Urinary bladder (tissue), 4 donors: ENCODE measurements around the gene ZNF346. TPM values are rescaled to one million over a fixed set of nuclear protein-coding genes. Genes with fewer than 3 reads are reported as not detected.

Source experiments
- DNase-seq: peaks from one replicate; pipeline ENCODE4 v3.0.0-alpha.2; 2015; ENCODE audit errors: extremely low spot score
- H3K27ac ChIP-seq: one replicate; pipeline ENCODE4 v1.5.1; 2013; ENCODE audit warnings: low read depth, mild to moderate bottlenecking, moderate library complexity
- H3K36me3 ChIP-seq: one replicate; pipeline ENCODE4 v1.6.1; 2013; ENCODE audit warnings: mild to moderate bottlenecking, moderate library complexity; ENCODE audit not compliant: insufficient read depth
- H3K4me1 ChIP-seq: one replicate; pipeline ENCODE4 v1.6.1; 2013; ENCODE audit warnings: mild to moderate bottlenecking, moderate library complexity; ENCODE audit not compliant: insufficient read depth
- H3K4me3 ChIP-seq: one replicate; pipeline ENCODE4 v1.5.1; 2013; ENCODE audit warnings: low read depth, low read length
- WGBS: extraction: QIAGEN DNeasy Blood & Tissue Kit; methylation state at CpG from one replicate; pipeline ENCODE4 v1.1.7; 2013; 5-methylcytosine and 5-hydroxymethylcytosine counted together
- polyA plus RNA-seq: library from polyadenylated mRNA; stranded (reverse); fragments of 200-250 nt; gene quantifications from one replicate; pipeline ENCODE4 v1.2.3, GENCODE V29; 2013
- total RNA-seq: library from RNA; depleted of rRNA; stranded (reverse); fragments of >200 nt; gene quantifications from one replicate; pipeline ENCODE4 v1.2.3, GENCODE V29; 2014
- donor health status: healthy with polysubstance abuse.
- donor health status: healthy.

The ZNF346 gene
- total and polyA plus RNA-seq, 2 donors = 12.4 to 21.8 TPM

DNA sequence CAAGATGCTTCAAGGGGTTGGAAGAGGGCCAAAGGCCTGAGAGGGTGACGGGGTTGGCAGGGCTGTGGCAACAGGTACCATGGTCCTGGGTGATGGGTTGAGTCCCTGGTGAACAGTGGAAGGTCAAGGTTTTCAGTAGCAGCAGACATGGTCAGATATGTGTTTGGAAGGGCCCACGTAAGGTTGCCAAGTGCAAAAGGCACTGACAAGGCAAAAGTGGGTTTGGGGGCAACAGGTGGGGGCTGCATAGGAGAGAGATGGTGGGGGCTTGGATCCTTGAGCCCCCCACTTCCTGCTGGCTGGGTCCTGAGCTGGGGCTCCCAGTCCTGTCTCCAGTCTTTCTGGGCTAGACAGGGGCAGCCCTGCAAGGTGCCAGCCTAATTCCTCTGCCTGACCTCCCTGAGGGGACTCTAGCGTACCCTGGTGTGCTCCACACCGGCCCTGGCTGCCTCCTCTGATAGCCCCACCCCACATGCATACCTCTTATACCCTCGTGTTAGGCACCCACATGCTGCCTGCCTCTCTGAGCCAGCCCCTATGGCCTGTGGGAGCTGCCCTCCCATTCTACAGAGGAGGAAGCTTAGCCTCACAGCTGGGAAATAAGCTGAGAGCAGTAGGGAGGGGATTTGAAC, 90.2 kb downstream of the ZNF346 start:
- DNase-seq = no peak
- H3K27ac ChIP-seq = no peak overlapping the region
- H3K36me3 ChIP-seq = no peaks in the 10 kb centered on the region
- no peak overlapping the region for H3K4me3 ChIP-seq
- WGBS = 77% methylated on average over 5 of the region's 5 CpGs
- no peaks in the 10 kb centered on the region for H3K4me1 ChIP-seq

DNA sequence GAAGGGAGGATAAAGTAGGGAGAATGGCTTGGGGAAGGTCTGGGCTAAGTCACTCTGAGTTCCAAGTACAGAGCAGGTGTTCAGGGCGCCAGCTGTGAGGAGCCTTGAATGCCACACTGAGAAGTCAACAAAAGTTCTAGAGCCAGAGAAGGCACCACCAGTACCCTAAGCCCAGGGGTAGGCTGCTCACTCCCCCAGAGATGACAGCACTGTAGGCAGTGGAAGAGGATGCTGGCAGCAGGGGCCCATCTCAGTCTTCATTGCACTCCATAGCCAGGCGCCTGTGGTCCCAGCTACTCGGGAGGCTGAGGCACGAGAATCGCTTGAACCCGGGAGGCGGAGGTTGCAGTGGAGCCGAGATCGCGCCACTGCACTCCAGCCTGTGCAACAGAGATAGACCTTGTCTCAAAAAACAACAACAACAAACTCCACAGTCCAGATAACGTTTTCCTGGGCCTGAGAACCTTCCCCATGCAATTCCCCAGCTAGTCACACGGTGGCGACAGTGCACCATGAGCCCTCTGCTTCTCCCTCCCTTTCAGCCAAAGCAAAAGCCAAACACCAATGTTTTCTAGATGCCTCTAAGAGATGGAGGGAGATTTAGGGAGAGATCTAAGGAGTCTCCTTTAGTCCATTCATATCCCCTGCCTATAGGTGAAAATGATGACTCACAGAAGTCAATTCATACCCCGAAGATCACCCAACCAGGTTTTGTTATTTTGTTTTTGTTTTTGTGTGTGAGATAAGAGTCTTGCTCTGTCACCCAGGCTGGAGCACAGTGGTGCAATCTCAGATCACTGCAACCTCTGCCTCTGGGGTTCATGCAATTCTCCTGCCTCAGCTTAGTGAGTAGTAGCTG, 91.3 kb downstream of the ZNF346 start:
- Histone ChIP-seq H3K27ac (no peak overlapping the region), H3K36me3 (no peaks in the 10 kb centered on the region), H3K4me1 (no peaks in the 10 kb centered on the region), H3K4me3 (no peak overlapping the region)
- 17% methylated on average over 14 of the region's 14 CpGs for WGBS
- DNase-seq = peak; percentile 45

DNA sequence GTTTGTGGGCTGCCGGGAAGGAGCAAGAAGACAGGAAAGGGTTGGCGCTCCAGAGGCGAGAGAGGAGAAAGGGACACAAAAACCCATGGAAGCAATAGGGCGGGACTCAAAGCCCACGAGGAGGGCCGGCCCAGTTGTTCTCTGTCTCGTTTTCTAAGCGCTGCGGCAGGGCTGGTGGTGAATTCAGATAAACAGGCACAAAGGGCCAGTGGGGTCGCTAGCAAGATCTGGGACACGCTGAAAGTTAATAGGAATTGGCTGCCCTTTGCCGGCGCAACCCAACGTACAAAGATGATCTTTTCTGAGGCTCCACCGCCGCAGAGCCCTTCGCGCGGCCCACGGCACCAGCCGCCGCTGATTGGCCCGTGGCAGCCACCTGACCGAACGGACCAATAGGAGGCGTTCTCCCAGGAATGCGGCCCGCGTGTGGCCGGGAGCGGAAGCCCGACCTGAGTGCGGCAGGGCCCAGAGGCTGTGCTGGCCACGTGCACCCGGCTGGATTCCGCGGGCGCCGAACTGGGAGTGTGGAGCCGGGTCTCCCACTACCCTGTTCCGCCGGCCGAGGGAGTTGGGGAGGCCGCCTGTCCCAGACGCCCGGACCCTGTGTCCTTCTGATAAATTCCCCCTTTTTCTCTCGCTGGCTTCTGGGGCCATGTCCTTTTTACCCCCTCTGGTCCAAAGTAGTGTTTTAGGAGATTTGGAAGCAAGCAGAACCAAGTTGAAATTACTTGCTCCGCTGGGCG, 94.3 kb downstream of the ZNF346 start:
- no peak overlapping the region for H3K4me3 ChIP-seq
- peak; percentile 64 for DNase-seq
- WGBS = 22% methylated on average over 49 of the region's 49 CpGs
- H3K36me3 ChIP-seq = no peaks in the 10 kb centered on the region
- H3K4me1 ChIP-seq = no peaks in the 10 kb centered on the region
- no peak overlapping the region for H3K27ac ChIP-seq

DNA sequence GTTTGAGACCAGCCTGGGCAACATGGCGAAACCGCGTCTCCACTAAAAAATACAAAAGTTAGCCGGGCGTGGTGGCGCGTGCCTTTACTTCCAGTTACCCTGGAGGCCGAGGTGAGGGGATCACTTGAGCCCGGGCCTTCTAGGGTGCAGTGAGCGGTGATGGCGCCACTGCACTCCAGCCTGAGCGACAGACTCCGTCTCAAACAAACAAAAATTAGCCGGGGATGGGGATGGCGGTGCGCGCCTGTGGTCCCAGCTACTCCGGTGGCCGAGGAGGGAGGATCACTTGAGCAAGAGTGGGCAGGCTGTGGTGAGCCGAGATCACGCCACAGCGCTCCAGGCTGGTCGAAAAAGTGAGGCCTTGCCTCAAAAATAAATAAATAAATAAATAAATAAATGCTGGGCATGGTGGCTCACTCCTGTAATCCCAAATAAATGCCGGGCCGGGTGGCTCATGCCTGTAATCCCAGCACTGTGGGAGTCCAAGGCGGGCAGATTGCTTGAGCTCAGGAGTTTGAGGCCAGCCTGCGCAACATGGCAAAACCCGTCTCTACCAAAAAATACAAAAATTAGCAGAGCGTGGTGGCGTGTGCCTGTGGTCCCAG, 95.0 kb downstream of the ZNF346 start:
- no peak overlapping the region for H3K27ac ChIP-seq
- no peaks in the 10 kb centered on the region for H3K36me3 ChIP-seq
- H3K4me1 ChIP-seq = no peaks in the 10 kb centered on the region
- no peak overlapping the region for H3K4me3 ChIP-seq
- WGBS = 97% methylated on average over 30 of the region's 30 CpGs
- no peak for DNase-seq

DNA sequence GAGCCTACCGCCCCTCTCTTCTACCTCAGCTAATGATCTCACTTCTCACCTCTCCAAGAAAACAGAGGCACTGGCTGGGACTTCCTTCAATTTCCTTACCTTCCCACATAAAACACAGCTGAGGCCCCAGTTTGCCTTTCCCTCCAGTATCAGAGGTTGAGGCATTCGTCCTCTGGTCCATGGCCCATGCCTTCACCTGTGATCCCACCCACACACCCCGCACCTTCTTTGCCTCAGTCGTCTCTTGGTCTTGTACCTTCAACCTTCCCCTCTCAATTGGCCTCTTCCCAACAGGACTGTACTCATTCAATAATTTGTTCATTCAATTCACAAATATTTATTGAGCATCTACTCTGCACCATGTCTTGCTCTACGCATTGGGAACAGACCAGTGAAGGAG, 100.1 kb downstream of the ZNF346 start:
- no peak for DNase-seq
- Histone ChIP-seq H3K27ac (no peak overlapping the region), H3K4me3 (no peak overlapping the region), H3K4me1 (no peaks in the 10 kb centered on the region), H3K36me3 (no peaks in the 10 kb centered on the region)
- 95% methylated on average over 5 of the region's 5 CpGs for WGBS

DNA sequence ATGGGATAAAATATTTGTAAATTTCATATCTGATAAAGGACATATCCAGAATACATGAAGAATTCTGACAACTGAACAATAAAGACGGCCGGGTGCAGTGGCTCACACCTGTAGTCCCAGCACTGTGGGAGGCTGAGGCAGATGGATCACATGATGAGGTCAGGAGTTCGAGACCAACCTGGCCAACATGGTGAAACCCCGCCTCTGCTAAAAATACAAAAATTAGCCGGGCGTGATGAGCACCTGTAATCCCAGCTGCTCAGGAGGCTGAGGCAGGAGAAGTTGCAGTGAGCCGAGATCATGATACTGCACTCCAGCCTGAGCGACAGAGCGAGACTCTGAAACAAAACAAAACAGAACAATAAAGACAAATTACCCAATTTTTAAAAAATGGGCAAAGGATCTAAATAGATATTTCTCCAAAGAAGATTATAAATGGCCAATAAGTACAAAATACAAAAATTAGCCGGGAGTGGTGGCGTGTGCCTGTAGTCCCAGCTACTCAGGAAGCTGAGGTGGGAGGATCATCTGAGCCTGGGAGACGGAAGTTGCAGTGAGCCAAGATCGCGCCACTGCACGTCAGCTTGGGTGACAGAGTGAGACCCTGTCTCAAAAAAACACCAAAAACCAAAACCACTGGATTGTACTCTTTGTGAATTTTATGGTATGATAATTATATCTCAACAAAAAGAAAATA, 101.4 kb downstream of the ZNF346 start:
- Histone ChIP-seq H3K36me3 (no peaks in the 10 kb centered on the region), H3K4me1 (no peaks in the 10 kb centered on the region), H3K4me3 (no peak overlapping the region), H3K27ac (no peak overlapping the region)
- no peak for DNase-seq
- 90% methylated on average over 15 of the region's 15 CpGs for WGBS

DNA sequence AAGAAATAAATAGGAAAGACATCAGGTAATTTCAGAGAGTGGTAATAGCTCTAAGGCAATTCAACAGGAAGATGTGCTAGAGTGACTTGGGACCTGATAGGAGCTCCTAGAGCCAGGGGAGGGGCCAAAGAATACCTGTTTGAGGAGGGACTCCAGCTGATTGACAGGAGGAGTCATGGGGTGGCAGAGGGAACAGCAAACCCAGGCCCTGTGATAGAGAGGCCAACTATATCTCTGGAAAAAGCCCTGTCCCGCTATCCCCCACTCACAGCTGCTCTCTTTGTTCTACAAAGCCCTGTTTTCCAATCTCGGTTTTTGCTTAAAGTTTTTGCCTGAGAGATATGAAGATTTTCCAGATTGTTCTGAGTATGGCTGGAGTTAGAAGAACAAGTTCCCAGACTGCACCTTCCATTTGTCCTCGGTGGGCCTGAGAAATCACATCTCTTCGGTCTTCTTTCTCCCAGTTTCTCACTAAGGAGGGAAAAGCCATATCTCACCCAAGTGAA, 102.0 kb downstream of the ZNF346 start:
- Histone ChIP-seq H3K4me1 (no peaks in the 10 kb centered on the region), H3K36me3 (no peaks in the 10 kb centered on the region), H3K4me3 (no peak overlapping the region), H3K27ac (no peak overlapping the region)
- DNase-seq = no peak
- 82% methylated on average over 4 of the region's 4 CpGs for WGBS

DNA sequence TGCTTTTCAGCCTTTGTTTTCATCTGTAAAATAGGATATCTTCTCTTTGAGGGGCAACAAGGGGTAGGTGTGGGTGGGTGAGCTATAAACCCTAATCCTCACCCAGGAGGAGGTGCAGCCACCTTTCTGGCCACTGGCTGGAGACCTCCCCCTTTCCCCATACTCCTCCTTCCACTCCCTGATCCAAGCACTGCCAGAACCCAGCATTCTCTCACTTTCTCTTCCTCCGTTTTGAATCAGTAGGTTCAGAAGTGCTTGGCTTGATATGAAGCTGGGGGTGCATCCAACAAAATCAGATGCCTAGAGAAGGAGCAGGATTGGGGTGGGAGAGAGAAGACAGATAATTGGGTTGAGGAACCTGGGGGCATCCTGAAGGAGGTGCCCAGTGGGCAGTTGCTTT, 104.3 kb downstream of the ZNF346 start:
- Histone ChIP-seq H3K4me3 (no peak overlapping the region), H3K27ac (no peak overlapping the region), H3K4me1 (no peaks in the 10 kb centered on the region), H3K36me3 (no peaks in the 10 kb centered on the region)
- no peak for DNase-seq
- 67% methylated on average over 1 of the region's 1 CpG for WGBS

DNA sequence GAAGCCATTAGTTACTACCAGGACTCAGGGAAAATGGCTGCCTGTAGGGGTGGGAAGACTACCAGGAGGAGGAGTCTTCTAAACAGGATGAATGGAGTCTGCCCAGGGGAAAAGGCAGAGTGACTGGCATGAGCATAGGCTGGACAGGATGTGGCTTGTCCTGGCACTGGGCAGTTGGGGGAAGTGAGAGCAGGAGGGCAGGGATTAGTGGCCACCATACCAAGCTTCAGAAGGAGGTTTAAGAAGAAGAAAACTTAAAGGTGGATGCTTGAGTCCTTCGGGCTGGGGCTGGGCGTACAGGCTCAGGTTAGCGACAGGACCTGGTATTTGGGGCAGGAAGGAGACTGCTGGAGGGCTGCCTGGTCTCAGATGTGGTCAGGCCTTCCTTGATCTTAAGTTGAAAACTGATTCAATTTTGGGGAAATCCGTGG, 106.1 kb downstream of the ZNF346 start:
- 83% methylated on average over 4 of the region's 4 CpGs for WGBS
- no peak for DNase-seq
- no peak overlapping the region for H3K4me3 ChIP-seq
- H3K4me1 ChIP-seq = no peaks in the 10 kb centered on the region
- no peak overlapping the region for H3K27ac ChIP-seq
- no peaks in the 10 kb centered on the region for H3K36me3 ChIP-seq

DNA sequence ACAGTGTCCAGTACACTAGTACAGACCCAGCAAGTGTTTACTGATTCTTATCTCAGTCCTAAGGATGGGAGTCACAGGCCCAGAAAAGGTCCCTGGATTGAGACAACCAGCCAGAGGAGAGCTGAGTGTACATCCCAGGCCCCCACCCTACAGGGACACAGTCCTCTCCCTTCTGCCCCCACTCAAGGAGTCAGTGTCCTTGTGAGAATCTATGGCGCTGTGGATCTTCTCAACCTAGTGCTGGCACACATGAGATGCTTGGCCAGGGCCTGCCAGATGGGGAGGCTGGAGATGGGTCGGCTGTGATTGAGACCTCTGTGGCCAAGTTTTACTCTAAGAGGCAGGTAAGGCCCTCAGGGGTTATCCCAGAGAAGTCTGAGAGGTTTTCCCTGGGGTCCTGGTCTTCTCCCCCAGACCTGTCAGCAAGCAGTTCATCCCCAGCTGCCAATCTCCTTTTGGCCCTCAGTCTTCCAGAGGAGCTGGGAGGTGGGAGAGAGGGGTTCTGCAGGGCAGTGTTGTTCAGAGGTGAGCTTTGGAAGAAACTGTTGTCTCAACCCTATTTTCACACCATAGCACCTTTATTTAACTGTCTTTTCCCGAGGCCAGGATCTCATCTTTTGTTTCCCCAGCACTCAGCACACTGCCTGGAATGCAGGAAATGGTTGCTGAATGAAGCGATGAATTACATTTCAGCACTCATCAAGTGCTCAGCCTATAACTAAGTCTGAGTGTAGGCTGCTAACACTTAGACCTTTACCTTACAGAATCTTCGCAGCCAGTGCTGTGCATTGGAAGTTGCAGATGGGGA, 107.9 kb downstream of the ZNF346 start:
- 76% methylated on average over 5 of the region's 5 CpGs for WGBS
- peaks cover 2% of the 10 kb centered on the region for H3K4me1 ChIP-seq
- DNase-seq = no peak
- no peak overlapping the region for H3K4me3 ChIP-seq
- no peak overlapping the region for H3K27ac ChIP-seq
- H3K36me3 ChIP-seq = no peaks in the 10 kb centered on the region
